HG03175 (cell line): Measurements from ENCODE around the gene PCF11.
"Not testable (repeated sequence)": the region's sequence is repeated elsewhere in the genome, so short reads cannot be mapped to it uniquely, and the experiment has no call there.

Experiments
- ATAC-seq: cut with Tn5 transposase; IDR thresholded peaks from one replicate; pipeline ENCODE4 v1.9.1; 2021; ENCODE audit warnings: mild to moderate bottlenecking, moderate library complexity; ENCODE audit not compliant: unreplicated experiment

PCF11 gene

DNA sequence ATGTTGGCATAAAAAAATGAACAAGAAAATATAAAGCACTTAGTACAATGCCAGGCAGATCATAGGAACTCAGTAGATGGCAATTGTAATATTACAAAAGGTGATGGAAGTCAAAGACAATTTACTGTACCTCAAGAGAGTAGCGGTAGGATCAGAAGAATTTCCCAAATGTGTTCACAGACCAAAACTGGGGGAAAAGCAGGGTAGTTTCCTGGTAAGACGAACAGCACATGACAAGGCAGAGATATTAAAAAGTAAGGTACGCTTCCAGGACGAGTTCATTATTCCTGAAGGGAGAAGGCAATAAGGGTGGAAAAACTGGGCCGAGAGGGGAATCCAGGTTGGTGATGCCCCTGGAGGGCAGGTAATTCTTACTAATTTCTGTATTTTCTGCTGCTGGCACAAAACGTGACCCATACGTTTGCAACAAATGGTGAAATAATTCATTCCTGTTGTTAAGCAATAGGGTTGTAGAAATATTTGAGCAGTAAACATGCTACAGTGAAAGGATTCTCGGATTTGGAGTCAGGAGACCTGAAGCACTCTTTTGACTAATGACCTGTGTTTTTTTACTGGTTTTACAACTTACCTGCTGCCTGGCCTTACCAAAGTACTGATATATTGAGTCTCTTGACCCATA, 35.8 kb downstream of the PCF11 start:
- no peak for ATAC-seq

DNA sequence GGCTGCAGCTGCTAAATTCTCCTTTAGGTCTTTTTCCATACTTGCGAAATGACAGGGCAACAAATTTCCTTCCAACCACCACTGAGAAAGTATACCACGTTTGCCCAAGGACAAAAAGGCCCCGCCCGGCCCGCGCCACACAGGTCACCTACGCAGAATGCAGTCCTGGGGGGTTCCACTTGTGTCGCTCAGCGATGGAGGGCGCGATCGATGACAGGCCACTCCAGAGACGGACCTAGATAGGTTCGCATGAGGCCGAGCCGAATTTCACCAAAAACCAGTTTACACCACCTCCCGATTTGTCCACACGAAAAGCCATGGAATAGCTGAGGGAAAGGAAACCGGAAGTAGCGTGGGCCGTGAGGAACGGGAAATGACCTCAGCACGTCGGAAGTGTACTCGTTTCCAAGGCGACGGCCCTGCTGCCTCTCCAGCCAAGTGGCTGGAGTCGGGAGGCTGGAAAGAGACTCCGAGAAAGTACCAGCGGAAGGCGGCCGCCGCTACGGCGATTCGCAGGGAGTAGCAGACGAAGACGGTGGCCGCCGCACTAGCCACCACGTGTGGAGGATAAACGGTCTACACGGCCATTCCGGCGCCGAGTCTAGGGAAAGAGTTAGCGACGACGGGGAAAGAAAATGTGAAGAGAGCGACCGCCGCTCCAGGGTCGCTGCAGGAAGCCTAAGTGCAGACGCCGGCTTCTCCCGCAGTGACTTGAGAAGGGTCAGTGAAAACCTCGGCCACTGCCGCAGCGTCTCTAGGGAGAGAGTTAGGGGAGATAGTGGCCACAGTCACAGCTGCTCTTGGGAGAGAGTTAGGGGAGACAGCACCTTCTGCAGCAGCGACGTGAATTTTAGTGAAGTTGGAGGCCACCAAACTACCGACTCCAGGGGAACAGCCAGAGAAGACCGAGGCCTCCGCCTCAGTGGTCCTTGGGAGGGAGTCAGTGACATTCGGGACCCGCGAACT, 36.7 kb downstream of the PCF11 start, which contains the start of gene ANKRD42:
TSS of gene ANKRD42 (plus strand) at position 398 of the 966 bp plus-strand sequence. CDS start 959 bp downstream, outside the sequence.
- ATAC-seq: peak; percentile 89

GRCh38 chr11:83194281-83195142, 37.6 kb downstream of the PCF11 start:
- peak; percentile 63 for ATAC-seq

DNA sequence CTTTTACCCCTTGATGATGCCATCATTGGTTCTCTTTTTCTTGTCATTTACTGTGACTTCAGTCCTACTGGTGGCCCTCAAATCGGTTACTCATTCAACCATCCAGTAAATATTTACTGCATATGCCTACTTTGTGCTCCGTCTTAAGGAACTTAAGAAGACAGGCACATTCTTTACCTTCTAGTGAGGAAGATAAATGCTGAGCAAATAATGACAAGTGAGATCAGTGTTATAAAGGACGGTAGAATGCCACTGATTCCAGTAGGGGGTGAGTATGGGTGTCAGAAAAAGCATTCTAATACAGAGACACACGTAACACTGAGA, 38.2 kb downstream of the PCF11 start:
- no peak for ATAC-seq

DNA sequence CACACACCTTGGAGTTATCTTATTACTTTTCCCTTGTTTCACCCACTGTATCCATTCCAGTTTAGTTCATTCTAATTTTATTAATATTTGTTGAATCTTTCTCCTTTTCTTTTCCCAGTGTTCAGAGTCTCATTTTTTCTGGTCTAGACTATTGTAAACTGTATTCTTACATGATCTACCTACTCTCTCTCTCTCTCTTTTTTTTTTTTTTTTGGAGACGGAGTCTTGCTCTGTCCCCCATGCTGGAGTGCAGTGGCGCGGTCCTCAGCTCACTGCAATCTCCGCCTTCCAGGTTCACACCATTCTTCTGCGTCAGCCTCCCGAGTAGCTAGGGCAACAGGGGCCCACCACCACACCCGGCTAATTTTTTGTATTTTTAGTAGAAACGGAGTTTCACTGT, 38.7 kb downstream of the PCF11 start:
- ATAC-seq: no peak

- ATAC-seq: no peak
Observed at GRCh38 chr11:83200035-83200434, 43.1 kb downstream of the PCF11 start.

DNA sequence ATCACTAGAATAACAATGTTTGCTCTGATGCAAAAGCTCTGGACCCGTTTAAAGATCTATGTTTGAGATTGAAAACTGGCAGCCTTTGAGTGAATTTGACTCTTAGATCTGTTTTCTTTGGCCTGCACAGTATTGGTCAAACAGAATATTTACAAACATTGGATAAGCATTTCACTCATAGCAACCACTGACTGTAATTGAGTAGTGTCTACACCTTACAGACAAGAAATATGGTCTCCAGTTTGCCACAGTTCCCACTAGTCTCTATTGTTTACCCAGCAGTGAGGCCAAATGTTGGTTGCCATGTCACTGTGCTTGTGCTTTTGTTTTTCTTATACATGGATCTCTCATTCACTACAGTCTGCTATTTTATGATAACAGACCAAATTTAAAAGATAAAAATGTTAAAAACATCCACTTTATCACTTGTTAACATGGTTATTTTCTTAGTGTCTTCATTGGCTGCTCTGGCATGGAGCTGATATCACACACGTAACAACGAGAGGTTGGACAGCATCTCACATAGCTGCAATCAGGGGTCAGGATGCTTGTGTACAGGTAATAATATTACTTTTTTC, 48.8 kb downstream of the PCF11 start:
- no peak for ATAC-seq

- no peak for ATAC-seq
Observed at GRCh38 chr11:83206221-83206620, 49.3 kb downstream of the PCF11 start.

GRCh38 chr11:83206771-83207382, 49.9 kb downstream of the PCF11 start:
- ATAC-seq: not testable (repeated sequence)

- ATAC-seq: no peak
Observed at GRCh38 chr11:83219095-83219494, 62.2 kb downstream of the PCF11 start.

DNA sequence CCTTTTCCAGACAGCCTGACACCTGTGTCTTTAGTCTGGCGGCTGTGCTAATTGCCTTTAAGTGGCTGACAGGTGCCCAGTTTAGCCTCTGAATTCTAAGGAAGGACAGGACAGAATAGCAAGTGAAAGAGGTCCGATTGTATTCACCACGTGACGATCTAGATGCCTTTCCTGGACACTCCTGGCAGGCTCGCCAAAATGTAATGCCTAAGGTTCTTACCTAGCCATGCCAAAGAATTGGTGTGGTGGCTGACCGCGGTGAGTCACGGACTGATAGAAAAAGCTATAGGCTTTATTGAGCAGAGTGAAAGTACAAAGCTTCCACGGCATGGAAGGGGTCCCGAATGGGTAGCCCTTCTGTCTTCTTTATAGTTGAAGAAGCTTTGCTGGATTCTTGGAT, 63.3 kb downstream of the PCF11 start:
- ATAC-seq: no peak

DNA sequence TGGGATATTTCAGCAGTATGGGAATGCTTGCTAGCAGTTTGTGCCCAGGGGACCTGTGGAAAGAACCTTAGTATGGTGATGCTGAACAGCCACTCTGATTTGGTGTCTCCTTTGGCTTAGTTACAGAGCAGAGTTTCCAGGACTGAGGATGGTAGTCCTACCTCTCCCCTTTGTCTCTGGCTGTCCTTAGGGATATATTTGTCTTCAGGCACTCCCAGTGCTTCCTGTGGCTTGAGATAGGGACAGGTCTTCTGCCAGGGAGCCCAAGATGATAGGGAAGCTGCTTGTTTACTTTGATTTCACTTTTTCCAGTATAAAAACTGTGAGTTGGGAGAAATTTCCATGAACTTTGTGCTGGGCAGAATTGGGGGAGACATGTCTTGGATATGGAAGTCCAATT, 64.8 kb downstream of the PCF11 start:
- no peak for ATAC-seq

- ATAC-seq: no peak
Observed at GRCh38 chr11:83222499-83222898, 65.6 kb downstream of the PCF11 start.

DNA sequence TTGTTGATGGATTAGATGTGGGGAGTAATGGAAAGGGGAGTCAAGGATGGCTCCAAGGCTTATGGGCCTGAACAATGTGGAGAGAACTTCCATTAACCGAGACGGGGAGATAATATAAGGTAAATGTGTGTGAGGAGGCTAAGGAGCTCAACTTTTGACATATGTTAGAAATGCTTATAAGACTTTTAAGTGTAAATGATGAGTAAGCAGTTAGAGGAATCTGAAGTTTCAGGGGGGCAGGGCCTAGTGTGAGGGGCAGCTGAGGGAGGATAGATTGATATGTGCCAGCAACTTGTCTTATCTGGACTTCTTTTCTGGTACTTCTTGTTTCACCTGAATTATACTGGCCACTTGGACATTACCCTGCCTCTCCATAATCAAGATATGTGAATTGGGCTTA, 66.5 kb downstream of the PCF11 start:
- ATAC-seq: no peak

DNA sequence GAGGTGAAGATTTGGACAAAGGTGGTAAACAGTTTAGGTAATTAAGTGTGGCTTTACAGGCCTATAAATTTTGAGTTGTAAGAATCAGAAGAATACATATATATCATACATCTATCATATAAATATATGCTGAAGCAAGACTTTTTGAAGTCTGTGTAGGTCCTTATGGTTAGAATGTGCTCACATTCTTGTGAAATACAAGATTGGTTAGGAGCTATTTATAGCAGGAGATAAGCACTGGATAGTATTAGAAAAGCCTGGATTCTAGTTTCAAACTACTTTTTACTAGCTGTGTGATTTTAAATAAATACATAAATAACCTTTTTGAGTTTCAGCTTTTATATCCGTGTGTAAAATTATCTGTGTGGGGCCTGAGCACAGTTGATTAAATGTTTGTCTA, 78.9 kb downstream of the PCF11 start:
- ATAC-seq: no peak
